ENCODE data around the gene KIRREL3.

The KIRREL3 gene

DNA sequence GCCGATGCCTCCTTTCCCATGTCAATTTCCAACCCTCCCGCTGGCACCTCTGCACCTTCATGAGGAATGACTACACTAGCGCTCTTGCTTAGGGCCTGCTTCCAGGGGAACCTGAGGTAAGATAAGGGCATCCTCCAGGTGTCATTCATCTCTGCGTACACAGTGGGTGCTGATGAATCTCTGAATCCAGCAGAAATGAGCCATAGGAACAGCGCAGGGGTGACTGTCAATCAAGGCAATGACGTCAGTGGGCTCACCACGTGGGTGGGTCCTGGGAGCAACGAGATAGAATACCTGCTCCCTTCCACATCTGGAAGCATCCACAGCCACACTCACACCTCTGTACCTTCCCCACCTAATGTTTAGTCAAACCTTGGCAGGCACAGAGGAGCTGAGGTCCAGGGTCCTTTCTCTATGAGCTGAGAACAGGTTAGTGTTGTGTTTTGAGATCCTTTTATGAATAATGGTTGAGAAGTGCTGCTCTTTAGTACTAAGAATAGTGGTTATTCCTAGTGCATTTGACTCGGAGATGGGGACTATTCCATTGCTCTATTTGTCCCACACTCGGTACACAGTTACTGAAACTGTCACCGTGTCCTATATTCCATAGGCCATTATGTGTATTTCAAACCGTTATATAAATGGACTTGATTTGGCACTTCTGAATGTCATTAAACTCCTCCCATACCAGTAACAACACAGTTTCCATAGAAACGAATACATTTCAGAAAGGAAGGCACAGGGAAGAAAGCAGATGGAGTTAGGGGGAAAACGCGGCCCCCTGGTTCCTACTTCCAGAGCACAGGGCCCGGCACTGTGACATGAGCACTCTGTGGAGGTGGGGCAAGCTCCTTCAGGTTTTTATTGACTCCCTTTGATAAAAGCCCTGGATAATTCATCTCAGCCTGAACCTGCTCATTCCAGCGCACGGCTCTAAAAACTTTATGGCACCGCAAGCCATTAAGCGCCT is 451.7 kb downstream of the KIRREL3 start:
- no peak for DNase-seq

DNA sequence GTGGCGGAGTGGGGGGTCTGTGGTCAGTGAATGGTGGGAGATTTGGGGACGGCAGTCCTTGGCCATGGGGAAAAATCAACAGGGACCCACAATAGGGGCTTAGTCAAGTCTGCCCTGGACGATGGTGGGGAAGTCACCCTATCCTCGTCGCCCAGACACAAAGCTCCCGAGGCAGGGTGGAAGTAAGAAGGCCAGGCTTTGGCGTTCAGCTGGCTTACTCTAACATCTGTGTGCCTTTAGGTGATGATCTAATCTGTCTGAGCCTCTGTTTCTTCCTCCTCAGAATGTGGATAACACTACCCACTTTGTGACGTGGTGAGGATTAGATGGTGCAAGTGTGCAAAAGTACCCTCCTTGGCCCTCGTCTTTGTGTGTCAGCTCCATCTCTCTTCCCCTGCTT is 452.9 kb downstream of the KIRREL3 start:
- DNase-seq, result no peak

GRCh38 chr11:126547161-126547560 is 453.4 kb downstream of the KIRREL3 start:
- no peak for DNase-seq

DNA sequence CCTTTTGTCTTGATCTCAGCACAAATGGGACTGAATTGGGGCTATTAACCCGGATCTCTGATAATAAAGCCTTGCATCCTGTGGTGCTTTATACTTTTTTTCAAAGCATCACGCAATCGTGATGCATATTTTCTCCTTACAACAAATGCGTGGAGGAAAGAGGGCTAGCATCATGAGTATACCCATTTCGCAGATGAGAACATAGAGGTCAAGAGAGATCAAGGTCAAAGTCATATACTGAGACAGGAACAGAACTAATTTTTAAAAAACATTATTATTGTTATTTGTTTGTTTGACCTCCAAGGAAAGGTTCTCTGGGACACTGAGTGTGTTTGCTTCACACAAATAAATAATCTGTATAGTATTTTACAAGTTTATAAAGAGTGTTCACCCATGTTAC is 453.9 kb downstream of the KIRREL3 start:
- no peak for DNase-seq

GRCh38 chr11:126546191-126546590 is 454.4 kb downstream of the KIRREL3 start:
- no peak for DNase-seq

DNA sequence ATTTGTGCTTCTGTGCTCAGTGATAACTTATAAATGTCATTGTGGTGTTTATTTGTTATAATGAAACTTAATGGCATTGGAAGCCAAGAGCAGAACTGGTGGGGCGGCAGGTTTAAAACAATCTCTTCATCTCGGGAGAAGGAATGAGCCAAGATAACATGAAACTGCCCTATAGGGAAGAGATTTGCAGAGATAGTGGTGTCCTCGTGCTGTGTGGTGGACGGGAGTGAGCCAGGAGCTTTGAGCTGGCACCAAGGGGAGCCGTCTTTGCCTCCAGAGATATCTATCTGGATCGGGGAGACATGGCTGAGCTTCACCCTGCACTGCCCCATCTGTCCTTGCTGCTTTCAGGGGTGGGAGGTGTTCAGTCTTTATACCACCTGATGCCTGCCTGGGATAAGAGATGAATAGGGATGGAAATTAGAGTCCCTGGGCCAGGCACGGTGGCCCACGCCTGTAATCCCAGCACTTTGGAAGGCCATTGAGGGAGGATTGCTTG is 455.5 kb downstream of the KIRREL3 start:
- DNase-seq, result no peak

DNA sequence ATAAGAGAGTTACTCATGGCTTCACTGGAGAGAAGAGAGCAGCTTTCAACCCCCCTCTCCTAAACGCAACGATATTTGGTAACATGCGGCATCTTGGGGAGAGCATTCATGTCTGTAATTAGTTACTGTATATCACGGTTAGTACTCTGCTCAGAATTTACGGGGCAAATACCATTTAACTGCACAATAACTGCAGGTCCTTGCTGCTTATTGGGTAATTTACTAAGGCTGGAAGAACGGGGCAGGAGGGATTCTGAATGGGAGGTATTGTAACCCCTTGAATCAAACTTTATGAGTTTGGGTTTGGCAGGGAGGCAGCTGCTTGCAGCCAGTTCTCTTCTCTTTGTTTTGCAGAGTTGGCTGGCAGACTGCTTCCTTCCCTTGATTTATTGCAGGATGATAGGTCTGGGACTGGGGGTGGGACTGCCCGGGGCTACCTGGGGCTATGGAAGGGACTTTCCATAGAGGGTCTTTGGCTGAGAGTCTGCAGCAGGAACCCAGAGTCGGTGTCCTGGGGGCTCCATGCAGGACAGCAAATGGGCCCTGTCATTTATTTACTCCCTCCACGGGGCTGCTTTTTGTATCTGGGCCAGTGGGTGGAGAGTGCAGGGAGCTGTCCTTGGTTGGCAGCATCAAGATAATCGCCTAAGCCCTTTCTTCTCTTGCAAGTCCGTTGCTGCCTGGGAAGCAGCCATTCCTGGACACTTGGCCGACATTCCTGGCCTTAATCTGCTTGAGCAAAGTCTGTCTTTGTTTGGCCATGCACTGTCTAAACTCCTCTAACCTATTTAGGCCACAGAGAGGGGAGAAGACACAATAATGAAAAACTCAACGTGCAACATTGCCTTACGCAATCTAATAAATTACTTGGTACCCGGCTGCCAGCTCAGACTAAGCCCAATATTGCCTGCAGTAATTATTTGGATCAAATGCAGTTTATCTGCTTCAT is 456.2 kb downstream of the KIRREL3 start:
- no peak for DNase-seq

DNA sequence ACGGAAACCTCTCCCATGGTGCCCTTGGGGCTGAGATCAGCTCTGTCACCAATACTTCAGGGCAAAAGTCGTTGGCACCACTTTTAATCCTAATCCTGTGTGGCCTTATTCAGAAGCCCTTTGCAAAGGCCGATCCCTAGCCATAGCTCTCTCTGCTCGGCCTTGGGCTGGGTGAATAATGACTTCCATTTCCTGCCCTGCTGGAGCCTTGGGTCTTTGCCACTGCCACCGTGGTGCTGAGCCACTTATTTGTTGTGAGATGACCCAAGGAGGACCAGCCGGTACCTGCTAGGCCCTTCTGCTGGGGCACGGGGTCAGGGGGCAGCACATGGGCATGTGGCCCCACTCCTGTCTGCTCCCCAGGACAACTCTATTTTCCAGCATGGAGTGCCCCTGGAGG is 456.9 kb downstream of the KIRREL3 start:
- no peak for DNase-seq

DNA sequence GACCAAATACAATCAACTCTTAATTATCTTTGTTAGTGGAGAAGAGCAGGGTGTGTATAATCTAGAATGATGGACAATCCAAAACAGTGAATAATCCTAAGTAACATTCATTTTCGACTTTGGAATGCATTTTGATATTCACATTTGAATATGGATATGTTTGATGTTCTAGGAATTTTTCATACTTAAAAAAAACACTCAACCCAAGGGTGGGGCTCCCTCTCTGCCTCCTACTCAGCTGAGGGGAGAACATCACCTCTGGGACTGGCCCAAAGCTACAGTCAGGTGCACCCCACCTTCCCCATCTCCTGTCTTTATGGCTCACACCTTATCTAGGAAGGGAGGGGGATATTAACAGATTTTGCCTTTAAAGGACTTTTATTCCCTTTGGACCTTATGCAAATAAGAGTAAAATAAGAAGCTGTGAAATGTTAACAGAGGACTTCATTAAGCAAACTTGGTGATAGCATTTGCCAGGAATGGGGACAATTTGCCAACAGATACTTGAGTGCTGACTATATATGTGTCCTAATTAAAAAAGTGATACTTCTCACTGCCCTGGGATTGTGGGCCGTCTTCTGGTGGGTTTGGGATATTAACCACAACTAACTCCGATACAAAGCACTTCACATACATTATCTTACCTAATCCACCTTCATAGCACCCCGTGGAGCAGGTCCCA is 458.1 kb downstream of the KIRREL3 start:
- DNase-seq, result no peak

- DNase-seq, result no peak
Measured at GRCh38 chr11:126538071-126538470, 462.5 kb downstream of the KIRREL3 start.

- no peak for DNase-seq
Measured at GRCh38 chr11:126537492-126537891, 463.1 kb downstream of the KIRREL3 start.

DNA sequence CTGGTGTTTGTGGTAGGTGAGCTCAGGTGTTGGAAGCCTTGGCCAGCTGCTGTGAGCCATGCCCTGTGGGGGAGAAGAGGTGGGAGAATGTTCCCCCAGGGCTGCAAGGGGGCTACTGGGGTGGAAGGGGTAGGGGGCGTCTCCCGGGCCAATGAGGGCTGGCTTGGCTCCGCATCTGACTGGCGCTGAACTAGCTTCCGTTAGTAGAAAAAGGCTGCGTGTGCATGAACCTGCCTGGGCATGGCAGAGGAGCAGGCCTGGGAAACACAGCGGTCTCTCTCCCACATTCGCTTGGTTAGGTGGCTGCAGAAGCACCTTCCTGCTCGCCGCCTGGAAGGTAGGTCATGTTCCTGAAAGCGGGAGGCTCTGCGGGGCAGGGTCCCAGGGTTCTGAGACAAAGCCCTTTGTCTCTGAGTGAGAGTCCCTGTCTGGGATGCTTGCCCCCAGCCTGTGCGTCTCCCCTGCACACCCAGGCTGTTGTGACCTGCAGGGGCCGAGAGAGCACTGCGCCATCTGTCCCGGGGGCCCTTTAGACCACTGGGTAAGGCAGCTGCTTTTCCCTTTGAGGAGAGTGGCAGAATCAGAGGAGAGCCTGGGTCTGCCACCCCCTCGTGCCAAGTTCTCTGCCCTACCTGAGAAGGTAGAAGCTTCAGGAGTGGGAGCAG is 466.3 kb downstream of the KIRREL3 start:
- DNase-seq, result no peak

- DNase-seq, result no peak
Measured at GRCh38 chr11:126533560-126533959, 467.0 kb downstream of the KIRREL3 start.

DNA sequence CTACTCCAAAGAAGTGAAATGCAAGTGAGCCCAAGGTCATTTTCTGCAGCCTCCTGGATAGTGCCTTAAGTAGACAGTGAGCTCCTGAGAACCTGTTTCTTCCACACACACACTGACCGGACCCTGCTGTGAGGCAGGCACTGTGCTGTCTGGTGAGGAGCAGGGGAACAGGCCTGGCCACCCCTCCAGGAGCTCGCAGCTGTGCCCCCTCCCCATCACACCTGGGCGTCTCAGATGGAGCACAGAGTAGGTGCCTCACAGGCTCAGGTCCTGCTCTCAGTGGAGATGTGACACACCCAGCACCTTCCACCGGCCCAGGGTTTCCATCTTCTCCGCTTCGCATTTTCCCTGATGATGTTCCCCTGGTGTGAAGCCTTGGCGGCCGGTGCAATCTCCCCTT is 470.2 kb downstream of the KIRREL3 start:
- no peak for DNase-seq

DNA sequence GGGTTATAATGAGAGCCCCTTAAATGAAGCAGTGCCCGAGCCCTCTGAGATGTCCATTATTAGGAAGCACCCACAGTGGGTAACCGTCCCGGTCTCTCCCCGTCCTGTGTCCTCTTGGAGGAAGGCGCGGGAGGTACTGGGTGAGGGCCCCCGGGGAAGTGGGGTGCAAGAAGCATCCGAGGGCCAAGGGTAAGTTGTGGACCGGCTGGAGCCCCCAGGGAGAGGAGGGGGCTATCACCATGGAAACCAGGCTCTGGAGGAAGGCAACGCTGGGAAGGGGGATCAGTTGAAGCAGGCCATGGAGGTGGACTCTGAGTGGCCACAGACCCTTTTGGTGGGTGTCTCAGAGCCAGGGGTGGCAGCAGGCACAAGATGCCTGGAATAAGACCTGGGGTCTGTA is 471.5 kb downstream of the KIRREL3 start:
- no peak for DNase-seq

- DNase-seq, result no peak
Measured at GRCh38 chr11:126528075-126528474, 472.5 kb downstream of the KIRREL3 start.

DNA sequence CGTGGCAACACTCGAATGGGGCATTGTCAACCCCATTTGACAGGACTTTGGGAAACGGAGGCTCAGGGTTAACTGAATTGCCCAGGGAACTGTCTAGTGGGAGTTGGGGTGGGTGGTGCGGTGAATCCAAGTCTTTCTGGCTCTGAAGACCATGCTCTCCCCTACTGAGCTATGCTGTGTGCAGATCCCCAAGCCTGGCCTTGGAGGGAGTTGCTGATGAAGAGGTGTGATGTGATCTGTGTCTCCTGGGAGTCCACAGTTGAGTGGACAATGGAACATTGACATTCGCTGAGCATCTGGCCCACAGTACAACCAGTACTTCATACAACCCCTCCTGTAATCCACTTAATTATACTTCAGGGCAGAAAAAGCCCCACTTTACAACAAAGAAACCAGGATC is 472.9 kb downstream of the KIRREL3 start:
- DNase-seq, result no peak

DNA sequence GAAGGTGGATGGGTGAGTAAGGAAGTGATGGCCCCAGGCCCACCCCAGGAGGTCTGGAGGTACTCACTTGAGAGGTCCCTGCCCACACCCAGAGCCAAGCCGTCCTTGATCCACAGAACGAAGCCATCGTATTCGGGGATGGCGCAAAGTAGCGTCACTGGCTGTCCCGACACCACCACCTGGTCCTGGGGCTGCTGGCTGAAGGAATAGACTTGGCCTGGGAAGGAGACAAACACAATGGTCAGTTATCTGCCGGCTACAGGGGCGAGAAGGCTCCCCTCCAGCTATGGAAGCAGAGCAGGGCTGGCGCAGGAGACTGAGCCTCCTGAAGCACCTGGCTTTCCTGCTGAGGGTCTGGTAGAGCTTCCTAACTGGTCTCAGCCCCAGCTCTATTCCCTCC is 474.1 kb downstream of the KIRREL3 start:
- DNase-seq, result no peak

- DNase-seq, result no peak
Measured at GRCh38 chr11:126525702-126526101, 474.9 kb downstream of the KIRREL3 start.

DNA sequence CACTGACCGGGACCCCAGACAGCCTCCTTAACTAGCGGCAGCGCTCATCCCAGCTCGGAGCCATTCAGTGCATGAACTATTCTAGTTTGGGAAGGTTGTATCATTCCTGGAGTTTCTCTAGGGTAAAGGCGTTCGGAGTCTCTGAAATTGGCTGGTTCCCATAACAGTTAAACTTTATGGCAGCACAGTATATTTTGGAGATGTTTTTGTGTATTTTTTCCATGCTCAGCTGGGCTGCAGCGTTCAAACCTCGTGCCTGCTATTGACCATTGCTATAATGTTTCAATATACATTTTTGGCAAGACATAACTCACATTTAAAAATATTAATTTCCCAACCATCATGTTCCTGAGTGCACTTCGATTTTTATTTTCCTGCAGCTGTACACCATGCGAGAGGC is 475.4 kb downstream of the KIRREL3 start:
- no peak for DNase-seq

DNA sequence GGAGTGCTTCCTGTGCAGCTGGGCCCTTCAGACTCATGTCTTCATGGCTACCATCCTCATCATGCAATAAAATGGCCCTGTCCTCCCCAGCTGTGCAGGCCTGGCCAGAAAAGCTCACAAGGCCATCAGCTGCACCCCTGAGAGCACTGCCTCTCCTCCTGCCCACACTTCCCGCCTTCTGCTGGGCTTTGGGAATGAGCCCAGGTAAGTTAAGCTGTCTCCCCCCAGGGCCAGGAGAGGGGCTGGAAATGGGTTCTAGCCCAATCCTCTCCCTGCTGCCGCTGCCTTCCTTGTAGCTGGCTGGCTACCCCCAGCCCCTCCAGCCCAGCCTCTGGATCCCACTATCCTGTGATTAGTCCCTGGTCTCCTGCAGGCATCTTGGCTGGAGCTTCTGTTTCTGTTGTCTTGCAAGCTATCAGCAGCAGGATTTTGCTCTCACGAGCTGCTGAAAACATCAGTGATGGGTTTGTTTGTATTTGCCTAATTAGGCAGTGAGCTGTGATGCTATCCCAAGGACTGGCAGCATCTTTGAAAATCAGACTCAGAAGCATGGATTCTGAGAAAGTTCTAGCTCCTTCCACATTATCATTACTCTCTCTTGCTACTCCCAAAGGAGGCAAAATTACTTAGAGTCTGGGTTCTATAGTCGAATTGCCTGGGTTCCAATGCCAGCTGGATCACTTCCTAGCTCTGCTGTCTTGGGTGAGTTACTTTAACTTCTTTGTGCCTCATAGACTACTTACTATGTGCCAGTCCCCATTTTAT is 476.9 kb downstream of the KIRREL3 start:
- no peak for DNase-seq

All from effector CD4-positive, alpha-beta T cell (primary cell).